ENCODE data around the gene DAND5. TPM values are rescaled to one million over a fixed set of nuclear protein-coding genes. Genes with fewer than 3 reads are reported as not detected.
A peak's percentile ranks its signal among the peaks of the same experiment; 100 is the strongest.

Gene DAND5
- total RNA-seq, 2 donors from 2014 or later: 1.8 TPM; not detected in 1

DNA sequence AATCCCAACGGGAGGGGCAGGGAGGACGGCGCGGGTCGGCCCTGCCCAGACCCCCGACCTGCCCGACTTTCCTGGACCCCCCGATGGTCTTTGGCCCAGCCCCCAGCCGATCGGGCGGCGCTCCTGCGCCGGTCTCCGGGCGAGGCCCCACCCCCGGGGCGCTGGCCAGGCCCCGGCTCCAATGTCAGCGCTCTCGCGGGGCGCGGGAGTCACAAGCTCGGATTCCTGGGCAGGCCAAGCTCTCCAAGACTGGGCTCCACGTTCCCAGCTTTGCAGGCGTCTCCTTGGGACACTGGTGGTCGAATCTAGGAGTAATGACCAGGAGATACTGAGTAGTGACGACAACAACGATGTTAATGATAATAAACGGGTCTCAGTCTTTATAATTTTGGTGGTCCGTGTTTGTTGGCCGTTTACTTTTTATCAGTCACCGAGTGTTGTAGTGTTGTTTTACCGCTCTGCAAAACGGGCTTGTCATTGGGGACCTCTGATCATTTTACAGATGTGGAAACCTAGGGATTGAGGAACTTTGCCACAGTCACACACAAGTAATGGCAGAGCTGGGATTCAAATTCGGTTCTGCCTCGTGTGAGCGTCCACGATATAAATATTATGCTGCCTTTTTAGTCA, 23.2 kb upstream of the DAND5 start:
- 1% methylated on average over 35 of the region's 40 CpGs for WGBS
- Histone ChIP-seq H3K36me3 (peaks cover 17 to 19% of the 10 kb centered on the region in 2 donors), H3K27me3 (replicated peaks; ENCODE audit: insufficient read depth) (no peaks in the 10 kb centered on the region), H3K9me3 (no peaks in the 10 kb centered on the region), H3K4me3 (peak overlapping the region; percentile 91 to 93), H3K27ac (peak overlapping the region; percentile 89 to 91), H3K4me1 (replicated peaks) (peaks cover 15% of the 10 kb centered on the region)
- peak; percentile 50 for DNase-seq (ENCODE audit: low spot score)
- no peak for TF ChIP-seq POLR2AphosphoS5 (IDR thresholded peaks at IDR 0.05)
- no peak for TF ChIP-seq POLR2A (IDR thresholded peaks at IDR 0.05)
- TF ChIP-seq, protein P1, sequence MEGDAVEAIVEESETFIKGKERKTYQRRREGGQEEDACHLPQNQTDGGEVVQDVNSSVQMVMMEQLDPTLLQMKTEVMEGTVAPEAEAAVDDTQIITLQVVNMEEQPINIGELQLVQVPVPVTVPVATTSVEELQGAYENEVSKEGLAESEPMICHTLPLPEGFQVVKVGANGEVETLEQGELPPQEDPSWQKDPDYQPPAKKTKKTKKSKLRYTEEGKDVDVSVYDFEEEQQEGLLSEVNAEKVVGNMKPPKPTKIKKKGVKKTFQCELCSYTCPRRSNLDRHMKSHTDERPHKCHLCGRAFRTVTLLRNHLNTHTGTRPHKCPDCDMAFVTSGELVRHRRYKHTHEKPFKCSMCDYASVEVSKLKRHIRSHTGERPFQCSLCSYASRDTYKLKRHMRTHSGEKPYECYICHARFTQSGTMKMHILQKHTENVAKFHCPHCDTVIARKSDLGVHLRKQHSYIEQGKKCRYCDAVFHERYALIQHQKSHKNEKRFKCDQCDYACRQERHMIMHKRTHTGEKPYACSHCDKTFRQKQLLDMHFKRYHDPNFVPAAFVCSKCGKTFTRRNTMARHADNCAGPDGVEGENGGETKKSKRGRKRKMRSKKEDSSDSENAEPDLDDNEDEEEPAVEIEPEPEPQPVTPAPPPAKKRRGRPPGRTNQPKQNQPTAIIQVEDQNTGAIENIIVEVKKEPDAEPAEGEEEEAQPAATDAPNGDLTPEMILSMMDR (IDR thresholded peaks at IDR 0.05): no peak
- intact Hi-C loops (cut with DNase I): no loop called here

DNA sequence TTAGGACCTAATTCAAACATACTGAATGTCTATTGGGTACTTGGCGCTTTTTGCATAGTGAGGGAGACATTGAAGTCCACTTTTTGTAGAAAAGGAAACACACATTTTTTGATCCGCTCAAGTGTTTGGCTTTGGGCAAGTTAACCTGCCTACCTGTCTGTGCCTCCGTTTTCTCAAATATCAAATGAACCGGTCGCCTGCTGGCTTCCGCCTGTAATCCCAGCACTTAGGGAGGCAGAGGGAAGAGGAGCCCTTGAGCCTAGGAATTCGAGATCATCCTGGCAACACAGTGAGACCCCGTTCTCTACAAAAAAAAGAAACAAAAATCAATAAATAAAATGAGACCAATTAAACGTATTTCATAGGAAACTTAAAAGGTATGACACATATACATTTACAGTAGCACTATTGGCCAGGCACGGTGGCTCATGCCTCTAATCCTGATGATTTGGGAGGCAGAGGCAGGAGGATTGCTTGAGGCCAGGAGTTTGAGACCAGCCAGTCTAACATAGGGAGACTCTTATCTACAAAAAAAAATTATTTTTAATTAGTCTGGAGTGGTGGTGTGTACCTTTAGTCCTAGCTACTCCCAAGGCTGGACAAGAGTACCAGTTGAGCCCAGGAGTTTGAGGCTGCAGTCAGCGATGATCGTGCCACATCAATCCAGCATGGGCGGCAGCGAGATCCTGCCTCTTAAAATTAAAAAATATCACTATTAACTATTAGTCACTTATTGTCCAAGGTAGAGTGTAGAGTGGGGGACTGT, 22.5 kb upstream of the DAND5 start:
- Histone ChIP-seq H3K27ac (peak overlapping the region; percentile 89 to 91), H3K9me3 (no peaks in the 10 kb centered on the region), H3K4me3 (peak overlapping the region; percentile 91 to 93), H3K4me1 (replicated peaks) (peaks cover 13% of the 10 kb centered on the region), H3K27me3 (replicated peaks; ENCODE audit: insufficient read depth) (no peaks in the 10 kb centered on the region), H3K36me3 (peaks cover 17 to 18% of the 10 kb centered on the region in 2 donors)
- DNase-seq (ENCODE audit: low spot score): no peak
- intact Hi-C loops (cut with DNase I): no loop called here
- WGBS: 51% methylated on average over 14 of the region's 14 CpGs
- TF ChIP-seq, protein P1 (IDR thresholded peaks at IDR 0.05): no peak
- TF ChIP-seq POLR2A (IDR thresholded peaks at IDR 0.05) (no peak), POLR2AphosphoS5 (IDR thresholded peaks at IDR 0.05) (no peak)

DNA sequence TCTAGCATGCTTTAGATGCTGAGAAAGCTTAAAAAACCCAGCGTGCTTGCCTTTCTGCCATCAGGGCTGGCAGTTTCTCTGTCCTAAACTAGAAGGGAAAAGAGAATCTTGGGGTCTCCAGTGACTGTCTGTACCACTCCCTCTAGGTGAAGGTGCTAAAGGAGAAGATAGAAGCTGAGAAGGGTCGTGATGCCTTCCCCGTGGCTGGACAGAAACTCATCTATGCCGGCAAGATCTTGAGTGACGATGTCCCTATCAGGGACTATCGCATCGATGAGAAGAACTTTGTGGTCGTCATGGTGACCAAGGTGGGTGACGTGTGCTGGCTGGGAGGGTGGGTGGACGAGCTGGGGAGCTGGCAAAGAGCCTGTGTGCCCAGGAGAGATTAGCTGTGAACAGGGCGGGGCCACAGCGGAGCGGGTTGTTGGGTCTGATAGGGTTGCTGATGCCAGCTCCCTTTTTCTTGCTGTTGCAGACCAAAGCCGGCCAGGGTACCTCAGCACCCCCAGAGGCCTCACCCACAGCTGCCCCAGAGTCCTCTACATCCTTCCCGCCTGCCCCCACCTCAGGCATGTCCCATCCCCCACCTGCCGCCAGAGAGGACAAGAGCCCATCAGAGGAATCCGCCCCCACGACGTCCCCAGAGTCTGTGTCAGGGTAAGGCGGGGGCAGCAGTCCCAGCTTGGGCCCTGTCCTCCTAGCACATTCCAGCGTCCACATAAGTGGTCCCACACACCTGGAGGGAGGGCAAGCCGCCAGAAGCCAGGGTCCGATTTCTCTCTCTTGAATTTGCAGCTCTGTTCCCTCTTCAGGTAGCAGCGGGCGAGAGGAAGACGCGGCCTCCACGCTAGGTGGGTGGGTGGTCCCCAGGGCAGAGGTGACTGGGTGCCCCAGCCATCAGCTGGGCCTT, 21.4 kb upstream of the DAND5 start:
- Histone ChIP-seq H3K27me3 (replicated peaks; ENCODE audit: insufficient read depth) (no peaks in the 10 kb centered on the region), H3K36me3 (peaks cover 17 to 18% of the 10 kb centered on the region in 2 donors), H3K4me3 (no peak overlapping the region), H3K27ac (no peak overlapping the region), H3K4me1 (replicated peaks) (peaks cover 13% of the 10 kb centered on the region), H3K9me3 (no peaks in the 10 kb centered on the region)
- TF ChIP-seq, protein P1 (IDR thresholded peaks at IDR 0.05): no peak
- TF ChIP-seq POLR2AphosphoS5 (IDR thresholded peaks at IDR 0.05) (no peak), POLR2A (IDR thresholded peaks at IDR 0.05) (no peak)
- no peak for DNase-seq (ENCODE audit: low spot score)
- intact Hi-C loops (cut with DNase I): no loop called here
- 84% methylated on average over 28 of the region's 28 CpGs for WGBS

DNA sequence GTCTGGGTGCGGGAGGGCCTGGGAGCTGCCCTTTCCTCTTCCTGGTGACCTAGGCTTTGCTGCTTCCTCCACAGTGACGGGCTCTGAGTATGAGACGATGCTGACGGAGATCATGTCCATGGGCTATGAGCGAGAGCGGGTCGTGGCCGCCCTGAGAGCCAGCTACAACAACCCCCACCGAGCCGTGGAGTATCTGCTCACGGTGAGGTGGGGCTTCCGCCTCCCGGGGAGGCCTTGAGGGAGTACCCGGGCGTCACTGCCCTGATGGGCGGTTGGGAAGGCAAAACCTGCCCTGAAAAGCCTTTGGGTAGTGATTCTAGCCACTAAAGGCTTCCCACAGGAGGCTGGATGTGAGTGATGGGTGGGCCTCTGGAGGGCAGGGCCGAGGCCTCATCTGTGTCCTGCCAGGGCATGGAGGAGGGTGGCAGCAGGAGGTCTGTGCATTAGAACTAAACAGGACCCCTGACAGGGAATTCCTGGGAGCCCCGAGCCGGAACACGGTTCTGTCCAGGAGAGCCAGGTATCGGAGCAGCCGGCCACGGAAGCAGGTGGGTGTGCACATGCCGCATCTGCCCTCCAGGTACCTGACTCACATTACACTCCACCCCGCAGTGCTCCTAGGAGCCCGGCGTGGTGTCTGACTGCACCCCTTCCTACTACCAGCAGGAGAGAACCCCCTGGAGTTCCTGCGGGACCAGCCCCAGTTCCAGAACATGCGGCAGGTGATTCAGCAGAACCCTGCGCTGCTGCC, 20.6 kb upstream of the DAND5 start:
- Histone ChIP-seq H3K27me3 (replicated peaks; ENCODE audit: insufficient read depth) (no peaks in the 10 kb centered on the region), H3K4me1 (replicated peaks) (peaks cover 7% of the 10 kb centered on the region), H3K9me3 (no peaks in the 10 kb centered on the region), H3K27ac (no peak overlapping the region), H3K36me3 (peaks cover 11 to 23% of the 10 kb centered on the region in 2 donors), H3K4me3 (no peak overlapping the region)
- DNase-seq (ENCODE audit: low spot score): no peak
- WGBS: 90% methylated on average over 30 of the region's 30 CpGs
- intact Hi-C loops (cut with DNase I): no loop called here
- TF ChIP-seq POLR2A (IDR thresholded peaks at IDR 0.05) (no peak), POLR2AphosphoS5 (IDR thresholded peaks at IDR 0.05) (no peak)
- TF ChIP-seq, protein P1 (IDR thresholded peaks at IDR 0.05): no peak
